B cell (primary cell): ENCODE measurements around the gene SLC39A11. TPM values are rescaled to one million over a fixed set of nuclear protein-coding genes. Genes with fewer than 3 reads are reported as not detected.

Experiments used
- ATAC-seq: fragments of 200-7000 bp; cut with Tn5 transposase; one replicate; pipeline ENCODE4 v1.10.0; 2021; ENCODE audit warnings: low read depth, mild to moderate bottlenecking, moderate number of reproducible peaks, moderate library complexity
- CTCF ChIA-PET: fragments of 350-600 bp; sonication (Branson Sonifier 250); formaldehyde crosslinking; loops from one replicate; lab custom pipeline; 2021; ENCODE audit warnings: antibody characterized with exemption, inconsistent platforms; lab: Charles Lee
- POLR2A ChIA-PET: fragments of 350-600 bp; sonication (Branson Sonifier 250); formaldehyde crosslinking; loops from one replicate; lab custom pipeline; 2021; ENCODE audit warnings: antibody characterized with exemption; lab: Charles Lee
- DNase-seq: peaks from one replicate; pipeline ENCODE4 v3.0.0; 2013
- H2AFZ ChIP-seq: 2 replicates; pipeline ENCODE4 v1.6.1; 2012; ENCODE audit warnings: mild to moderate bottlenecking, low read depth, low read length; ENCODE audit not compliant: insufficient read depth, poor library complexity, severe bottlenecking
- H3K27ac ChIP-seq, 2 donors: 1 replicate in 1 of 2; 2 replicates in 1 of 2; pipeline ENCODE4 v1.5.1; 2012 to 2013; ENCODE audit warnings: low read length in 2 of 2, mild to moderate bottlenecking in 2 of 2, moderate library complexity in 1 of 2
- H3K27me3 ChIP-seq, 4 experiments: fragments of 200-600 bp in 1 of 4; sonication (generic) in 1 of 4; replicated peaks in 1 of 4; 1 replicate in 2 of 4; 2 replicates in 2 of 4; pipeline versions ENCODE4 v1.6.1 to v1.7.0; 2013 to 2016; ENCODE audit warnings: low read length in 3 of 4, mild to moderate bottlenecking in 2 of 4, mixed read lengths in 1 of 4, moderate library complexity in 1 of 4; ENCODE audit not compliant: insufficient read depth in 4 of 4, control insufficient read depth in 3 of 4; ENCODE audit errors: control extremely low read depth in 1 of 4
- H3K36me3 ChIP-seq, 2 experiments: replicated peaks in 1 of 2; 1 replicate in 1 of 2; 2 replicates in 1 of 2; pipeline versions ENCODE4 v1.6.1 to v1.7.1; 2013; ENCODE audit warnings: low read length in 1 of 2; ENCODE audit not compliant: insufficient read depth in 2 of 2, control insufficient read depth in 1 of 2; ENCODE audit errors: control extremely low read depth in 1 of 2, extremely low read depth in 1 of 2
- H3K4me1 ChIP-seq, 2 donors: fragments of 200-600 bp in 1 of 2; sonication (generic) in 1 of 2; 1 replicate in 1 of 2; 2 replicates in 1 of 2; pipeline versions ENCODE4 v1.5.1 to v1.6.1; 2013 to 2017; ENCODE audit warnings: low read length in 2 of 2; ENCODE audit not compliant: control insufficient read depth in 2 of 2, insufficient read depth in 2 of 2
- H3K4me2 ChIP-seq: replicated peaks from 2 replicates; pipeline ENCODE3; 2012; ENCODE audit warnings: mild to moderate bottlenecking, low read depth, low read length; ENCODE audit not compliant: poor library complexity, severe bottlenecking
- H3K4me3 ChIP-seq, 5 experiments: fragments of 200-600 bp in 1 of 5; sonication (generic) in 1 of 5; 1 replicate in 3 of 5; 2 replicates in 2 of 5; pipeline versions ENCODE4 v1.5.1 to v1.7.0; 2011 to 2016; ENCODE audit warnings: low read length in 4 of 5, mild to moderate bottlenecking in 4 of 5, low read depth in 2 of 5, control low read depth in 1 of 5, moderate library complexity in 1 of 5; ENCODE audit not compliant: insufficient read depth in 1 of 5; ENCODE audit errors: control extremely low read depth in 1 of 5, extremely low read depth in 1 of 5
- H3K79me2 ChIP-seq: fragments of 200-600 bp; sonication (generic); one replicate; pipeline ENCODE4 v1.6.0; 2016; ENCODE audit warnings: low read length; ENCODE audit not compliant: control insufficient read depth, insufficient read depth
- H3K9ac ChIP-seq: fragments of 200-600 bp; sonication (generic); 2 replicates; pipeline ENCODE4 v1.6.1; 2017; ENCODE audit warnings: mild to moderate bottlenecking, low read length, moderate library complexity
- H3K9me3 ChIP-seq, 3 donors: one replicate each; pipeline versions ENCODE4 v1.6.1 to v1.7.1; 2013; ENCODE audit warnings: low read length in 2 of 3; ENCODE audit not compliant: control insufficient read depth in 2 of 3, insufficient read depth in 1 of 3; ENCODE audit errors: control extremely low read depth in 1 of 3
- H4K20me1 ChIP-seq: 2 replicates; pipeline ENCODE4 v1.6.0; 2012; ENCODE audit warnings: mild to moderate bottlenecking, low read length; ENCODE audit not compliant: insufficient read depth, control insufficient read depth, poor library complexity, severe bottlenecking
- H3K27ac Mint-ChIP-seq: one replicate; pipeline ENCODE4 v1.8.0; 2021; ENCODE audit warnings: mixed read lengths
- H3K27me3 Mint-ChIP-seq: one replicate; pipeline ENCODE4 v1.8.0; 2021; ENCODE audit warnings: mixed read lengths
- H3K4me1 Mint-ChIP-seq: one replicate; pipeline ENCODE4 v1.8.0; 2021; ENCODE audit warnings: mixed read lengths
- H3K4me3 Mint-ChIP-seq: one replicate; pipeline ENCODE4 v1.8.0; 2021; ENCODE audit warnings: mixed read lengths
- H3K9me3 Mint-ChIP-seq: one replicate; pipeline ENCODE4 v1.8.0; 2022; ENCODE audit warnings: mixed read lengths; ENCODE audit not compliant: insufficient read depth
- EZH2 ChIP-seq: IDR thresholded peaks from 2 replicates; pipeline ENCODE4 v1.6.1; 2012; ENCODE audit warnings: borderline replicate concordance, low read depth, mild to moderate bottlenecking, moderate library complexity, low read length; ENCODE audit not compliant: insufficient read depth, poor library complexity, severe bottlenecking
- WGBS: methylation state at CpG from one replicate; pipeline ENCODE4 v1.1.5; 2013; ENCODE audit warnings: missing lambda C conversion rate; ENCODE audit not compliant: insufficient coverage; 5-methylcytosine and 5-hydroxymethylcytosine counted together
- intact Hi-C: fragments of 100-400 bp; cut with micrococcal nuclease; formaldehyde crosslinking; loops from one replicate; pipeline ENCODE4 v1.10.0; 2022
- polyA plus RNA-seq: library from polyadenylated mRNA; depleted of rRNA; stranded (reverse); fragments of >200 nt; gene quantifications from 2 replicates; pipeline ENCODE4 v1.2.3, GENCODE V29; 2012
- total RNA-seq, 2 donors: library from RNA; stranded (reverse); fragments of 120-200 nt in 1 of 2; gene quantifications; 1 replicate in 1 of 2; 2 replicates in 1 of 2; pipeline versions ENCODE4 v1.2.3 to v1.2.4, GENCODE V29; 2013 to 2022
- TF ChIP-seq, protein P1 (sequence below): fragments of 200-600 bp; IDR thresholded peaks from one replicate; pipeline ENCODE4 v1.8.0; 2022; ENCODE audit warnings: antibody characterized with exemption, mild to moderate bottlenecking

Gene SLC39A11
- total and polyA plus RNA-seq, 2 donors (not counting 1 experiment from before 2014, with no cell fraction given) = 6.9 to 39.6 TPM

DNA sequence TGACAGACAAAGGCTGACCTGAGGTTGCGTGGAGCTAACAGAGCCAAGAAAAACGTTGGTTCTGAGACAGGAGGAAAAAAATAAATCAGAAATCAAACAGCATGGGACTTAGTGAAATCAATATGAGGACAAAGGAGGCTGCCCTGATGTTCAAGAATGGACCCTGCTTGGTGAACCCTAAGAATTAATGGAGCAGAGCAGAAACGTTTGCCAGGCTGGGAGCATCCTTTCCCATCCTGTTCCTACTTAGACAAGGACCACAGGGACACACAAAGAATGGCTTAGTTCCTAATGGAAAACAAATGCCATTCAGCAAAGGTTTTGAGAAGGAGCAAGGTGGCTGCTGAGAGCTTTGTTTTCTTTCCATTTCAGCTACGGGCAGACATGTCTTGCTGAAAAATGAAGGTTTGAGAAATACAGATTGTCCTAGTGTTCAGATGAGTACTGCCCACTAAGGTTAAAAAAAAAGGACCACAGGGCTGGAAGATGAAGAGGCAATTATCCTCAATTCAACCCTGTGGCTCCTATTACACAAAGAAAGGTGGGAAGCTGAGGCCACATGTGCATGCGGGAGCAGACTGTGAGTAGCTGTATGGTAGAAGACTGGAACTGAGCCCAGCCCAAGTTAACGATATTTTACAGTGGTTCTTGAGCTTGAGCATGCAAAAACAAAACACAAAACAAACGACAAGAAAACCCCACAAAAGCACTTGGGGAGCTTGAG lies 230.1 kb downstream of the SLC39A11 start:
- WGBS = 93% methylated on average over 3 of the region's 7 CpGs
- Histone ChIP-seq H3K27ac (no peak overlapping the region), H3K4me3 (no peak overlapping the region), H3K79me2 (no peaks in the 10 kb centered on the region), H3K4me2 (no peak overlapping the region), H3K9me3 (peaks cover 0 to 7% (median 3%) of the 10 kb centered on the region in 3 donors), H2AFZ (no peak overlapping the region), H3K36me3 (peaks cover 0 to 2% of the 10 kb centered on the region in 2 experiments), H4K20me1 (no peaks in the 10 kb centered on the region), H3K9ac (no peak overlapping the region), H3K4me1 (no peaks in the 10 kb centered on the region), H3K27me3 (no peaks in the 10 kb centered on the region)
- DNase-seq (no peak), ATAC-seq (no peak)
- ChIA-PET POLR2A (no interaction called here), CTCF (no interaction called here)
- Mint-ChIP-seq H3K27me3 (no peaks in the 10 kb centered on the region), H3K27ac (no peak overlapping the region), H3K4me3 (no peak overlapping the region), H3K4me1 (no peaks in the 10 kb centered on the region), H3K9me3 (no peaks in the 10 kb centered on the region)
- intact Hi-C loops = no loop called here
- no peak for TF ChIP-seq EZH2
- TF ChIP-seq, protein P1, sequence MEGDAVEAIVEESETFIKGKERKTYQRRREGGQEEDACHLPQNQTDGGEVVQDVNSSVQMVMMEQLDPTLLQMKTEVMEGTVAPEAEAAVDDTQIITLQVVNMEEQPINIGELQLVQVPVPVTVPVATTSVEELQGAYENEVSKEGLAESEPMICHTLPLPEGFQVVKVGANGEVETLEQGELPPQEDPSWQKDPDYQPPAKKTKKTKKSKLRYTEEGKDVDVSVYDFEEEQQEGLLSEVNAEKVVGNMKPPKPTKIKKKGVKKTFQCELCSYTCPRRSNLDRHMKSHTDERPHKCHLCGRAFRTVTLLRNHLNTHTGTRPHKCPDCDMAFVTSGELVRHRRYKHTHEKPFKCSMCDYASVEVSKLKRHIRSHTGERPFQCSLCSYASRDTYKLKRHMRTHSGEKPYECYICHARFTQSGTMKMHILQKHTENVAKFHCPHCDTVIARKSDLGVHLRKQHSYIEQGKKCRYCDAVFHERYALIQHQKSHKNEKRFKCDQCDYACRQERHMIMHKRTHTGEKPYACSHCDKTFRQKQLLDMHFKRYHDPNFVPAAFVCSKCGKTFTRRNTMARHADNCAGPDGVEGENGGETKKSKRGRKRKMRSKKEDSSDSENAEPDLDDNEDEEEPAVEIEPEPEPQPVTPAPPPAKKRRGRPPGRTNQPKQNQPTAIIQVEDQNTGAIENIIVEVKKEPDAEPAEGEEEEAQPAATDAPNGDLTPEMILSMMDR = no peak

DNA sequence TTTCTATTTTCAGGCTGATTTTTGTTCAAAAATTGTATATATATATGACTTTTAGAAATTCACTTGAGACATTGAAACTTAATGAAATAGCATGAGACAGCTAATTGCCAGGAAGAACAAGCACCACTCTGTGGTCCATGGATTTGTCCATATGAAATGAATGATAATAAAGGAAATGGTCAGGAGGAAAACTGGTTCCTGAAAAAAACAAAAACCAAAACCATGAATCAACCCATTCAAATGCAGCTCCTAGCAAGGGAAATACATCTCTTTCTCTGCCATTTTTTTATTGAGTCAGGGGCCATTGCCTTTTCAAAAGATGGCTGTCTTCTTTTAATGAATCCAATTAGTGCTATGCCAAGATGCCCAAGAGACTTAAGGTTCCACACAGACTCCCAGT lies 230.7 kb downstream of the SLC39A11 start:
- H3K27me3 ChIP-seq = no peaks in the 10 kb centered on the region
- Mint-ChIP-seq H3K4me3 (no peak overlapping the region), H3K27me3 (no peaks in the 10 kb centered on the region), H3K9me3 (no peaks in the 10 kb centered on the region), H3K27ac (no peak overlapping the region), H3K4me1 (no peaks in the 10 kb centered on the region)
- H3K9ac ChIP-seq = no peak overlapping the region
- peaks cover 0 to under 1% of the 10 kb centered on the region in 2 experiments for H3K36me3 ChIP-seq
- TF ChIP-seq EZH2 = no peak
- TF ChIP-seq, protein P1 = no peak
- H3K4me1 ChIP-seq = no peaks in the 10 kb centered on the region
- intact Hi-C loops = no loop called here
- H4K20me1 ChIP-seq = no peaks in the 10 kb centered on the region
- ChIA-PET POLR2A (no interaction called here), CTCF (no interaction called here)
- no peaks in the 10 kb centered on the region for H3K79me2 ChIP-seq
- H2AFZ ChIP-seq = no peak overlapping the region
- H3K9me3 ChIP-seq = peaks cover 0 to 7% (median 3%) of the 10 kb centered on the region in 3 donors
- ATAC-seq (no peak), DNase-seq (no peak)
- no peak overlapping the region for H3K27ac ChIP-seq
- no peak overlapping the region for H3K4me2 ChIP-seq
- no peak overlapping the region for H3K4me3 ChIP-seq
